ENCODE measurements around the gene MADCAM1.
"Not testable (repeated sequence)": the region's sequence is repeated elsewhere in the genome, so short reads cannot be mapped to it uniquely, and the experiment has no call there.

Gene MADCAM1
- total RNA-seq = 0.07 to 1.2 (median 0.38) reads per million in 3 experiments

DNA sequence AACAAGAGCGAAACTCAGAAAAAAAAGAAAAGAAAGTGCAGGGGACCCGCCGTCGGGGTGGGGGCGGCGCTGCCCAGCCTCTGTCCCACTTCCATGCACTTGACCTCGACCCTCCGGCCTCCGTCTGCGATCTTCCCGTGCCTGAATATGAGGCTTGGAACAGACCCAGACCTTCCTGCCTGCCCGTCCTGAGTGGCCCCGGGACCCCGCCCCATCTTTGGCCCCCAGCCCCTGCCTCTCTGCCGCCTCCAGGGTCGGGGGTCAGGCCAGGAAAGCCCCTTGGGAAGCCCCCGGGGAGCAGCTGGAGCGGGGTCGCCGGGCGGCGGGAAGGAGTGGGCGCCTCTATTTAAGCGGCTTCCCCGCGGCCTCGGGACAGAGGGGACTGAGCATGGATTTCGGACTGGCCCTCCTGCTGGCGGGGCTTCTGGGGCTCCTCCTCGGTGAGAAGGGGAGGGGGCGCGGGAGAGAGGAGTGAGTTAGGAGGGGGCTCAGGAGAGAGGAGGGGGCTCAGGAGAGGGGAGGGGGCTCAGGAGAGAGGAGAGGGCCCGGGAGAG, at the start of gene MADCAM1:
MADCAM1 (plus strand) TSS at position 375 of the 554 bp plus-strand sequence; CDS start at position 389, 14 bp downstream.
- no peak for DNase-seq

DNA sequence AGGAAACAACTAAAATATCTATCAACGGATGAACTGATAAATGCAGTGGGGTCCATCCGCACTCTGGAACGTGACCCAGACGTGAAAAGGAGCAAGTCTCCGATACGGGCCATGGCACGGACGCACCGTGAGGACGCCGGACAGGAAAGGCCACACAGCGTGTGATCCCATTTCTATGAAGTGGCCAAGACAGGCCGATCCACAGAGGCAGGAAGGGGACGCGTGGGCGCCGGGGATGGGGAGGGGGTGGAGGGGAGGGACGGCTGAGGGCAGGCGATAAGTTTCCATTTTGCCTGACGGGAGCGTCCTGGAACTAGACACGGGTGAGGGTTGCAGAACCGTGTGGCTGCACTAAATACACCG, 49.2 kb upstream of the MADCAM1 start:
- no peak for DNase-seq

- DNase-seq = no peak
These were observed 48.3 kb upstream of the MADCAM1 start for GRCh38 chr19:447816-448560.

- no peak for DNase-seq
These were observed 46.4 kb upstream of the MADCAM1 start for GRCh38 chr19:449916-450315.

DNA sequence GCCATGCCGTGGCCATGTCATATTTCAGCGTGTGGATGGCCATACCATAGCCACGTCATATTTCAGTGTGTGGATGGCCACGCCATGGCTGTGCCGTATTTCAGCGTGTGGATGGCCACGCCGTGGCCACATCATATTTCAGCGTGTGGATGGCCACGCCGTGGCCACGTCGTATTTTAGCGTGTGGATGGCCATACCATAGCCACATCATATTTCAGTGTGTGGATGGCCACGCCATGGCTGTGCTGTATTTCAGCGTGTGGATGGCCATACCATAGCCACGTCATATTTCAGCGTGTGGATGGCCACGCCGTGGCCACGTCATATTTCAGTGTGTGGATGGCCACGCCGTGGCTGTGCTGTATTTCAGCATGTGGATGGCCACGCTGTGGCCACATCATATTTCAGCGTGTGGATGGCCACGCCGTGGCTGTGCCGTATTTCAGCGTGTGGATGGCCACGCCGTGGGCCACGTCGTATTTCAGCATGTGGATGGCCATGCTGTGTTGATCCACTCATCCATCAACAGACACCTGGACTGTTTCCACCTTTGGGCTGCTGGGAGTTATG, 45.3 kb upstream of the MADCAM1 start:
- not testable (repeated sequence) for DNase-seq

DNA sequence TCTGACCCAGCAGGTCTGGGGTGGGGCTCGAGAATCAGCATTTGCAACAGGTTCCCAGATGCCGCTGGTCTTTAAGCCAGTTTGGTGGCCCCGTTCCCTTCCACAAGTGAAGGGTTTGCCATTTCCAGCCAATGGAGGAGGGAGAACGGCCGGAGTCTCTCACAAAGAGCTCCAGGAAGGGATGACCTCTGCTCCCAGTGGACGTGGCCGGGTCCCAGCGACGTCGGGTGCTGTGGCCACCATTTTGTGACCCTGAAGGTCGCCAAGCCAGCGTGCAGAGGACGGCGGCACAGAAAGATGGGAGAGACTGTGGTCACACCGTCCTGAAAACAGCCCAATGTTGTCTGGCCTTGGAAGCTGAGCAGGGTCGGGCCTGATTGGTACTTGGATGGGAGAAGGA, 43.5 kb upstream of the MADCAM1 start:
- DNase-seq = no peak

GRCh38 chr19:453606-454005, 42.7 kb upstream of the MADCAM1 start:
- DNase-seq = no peak

DNA sequence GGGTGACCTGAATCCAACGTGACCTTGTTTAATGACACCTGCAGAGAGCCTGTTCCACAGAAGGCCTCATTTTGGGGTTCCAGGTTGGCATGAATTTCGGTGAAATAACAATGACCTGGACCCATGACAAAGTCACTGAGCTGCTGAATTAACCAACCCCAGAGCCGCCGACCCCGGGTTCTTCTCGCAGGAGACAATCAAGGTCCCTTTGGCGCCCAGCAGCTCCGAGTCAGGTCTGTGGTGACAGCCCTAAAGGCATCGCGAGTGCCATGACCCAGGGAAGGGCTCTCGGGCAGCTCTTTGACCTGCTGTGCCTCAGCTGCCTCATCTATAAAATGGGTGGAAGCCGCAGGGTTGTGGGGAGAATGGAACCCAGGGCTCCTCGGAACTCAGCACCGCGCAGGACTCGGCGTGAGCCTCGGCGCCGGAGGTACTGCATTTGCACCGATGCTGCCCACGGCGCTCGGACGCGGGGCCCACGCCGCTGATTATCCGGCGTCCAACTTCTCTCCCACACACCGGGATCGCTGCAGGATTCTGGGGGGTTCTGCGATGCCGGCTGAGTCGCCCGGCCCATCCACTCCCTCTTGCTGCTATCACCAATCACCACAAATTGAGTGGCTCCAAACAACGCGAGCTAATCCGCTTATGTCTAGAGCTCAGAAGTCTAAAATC, 41.1 kb upstream of the MADCAM1 start:
- DNase-seq = no peak

DNA sequence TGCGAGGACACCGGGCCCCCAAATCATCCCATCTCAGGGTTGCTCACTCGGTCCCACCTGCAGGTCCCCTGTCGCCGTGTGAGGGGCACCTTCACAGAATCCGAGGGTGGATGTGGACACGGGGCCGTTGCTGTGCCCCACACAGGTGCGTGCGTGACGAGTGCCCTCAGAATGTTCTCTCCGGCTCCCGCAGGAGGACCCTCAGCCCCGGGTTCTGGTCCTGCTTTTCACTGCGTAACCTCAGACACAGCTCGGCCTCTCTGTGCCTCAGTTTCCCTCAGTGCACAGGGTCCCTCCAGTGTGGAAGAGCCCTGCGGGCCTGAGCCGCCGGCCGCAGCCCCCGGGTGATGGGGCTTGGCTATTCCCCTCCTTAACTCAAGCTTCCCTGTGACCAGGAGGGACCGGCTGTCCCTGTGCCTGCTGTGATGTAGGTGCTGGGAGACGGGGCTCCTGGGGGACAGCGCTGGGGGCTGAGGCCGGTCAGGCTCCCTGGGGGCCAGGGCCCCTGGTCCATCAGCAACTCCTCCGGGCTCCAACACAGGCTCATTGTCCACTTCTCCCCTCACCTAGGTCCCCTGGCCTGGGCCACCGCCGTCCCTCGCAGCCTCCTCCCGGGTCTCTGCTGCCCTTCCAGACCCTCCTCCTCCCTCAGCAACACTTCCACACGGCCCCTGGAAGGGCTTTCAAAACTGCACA, 40.3 kb upstream of the MADCAM1 start:
- DNase-seq = no peak

GRCh38 chr19:456547-457110, 39.7 kb upstream of the MADCAM1 start:
- DNase-seq = no peak

DNA sequence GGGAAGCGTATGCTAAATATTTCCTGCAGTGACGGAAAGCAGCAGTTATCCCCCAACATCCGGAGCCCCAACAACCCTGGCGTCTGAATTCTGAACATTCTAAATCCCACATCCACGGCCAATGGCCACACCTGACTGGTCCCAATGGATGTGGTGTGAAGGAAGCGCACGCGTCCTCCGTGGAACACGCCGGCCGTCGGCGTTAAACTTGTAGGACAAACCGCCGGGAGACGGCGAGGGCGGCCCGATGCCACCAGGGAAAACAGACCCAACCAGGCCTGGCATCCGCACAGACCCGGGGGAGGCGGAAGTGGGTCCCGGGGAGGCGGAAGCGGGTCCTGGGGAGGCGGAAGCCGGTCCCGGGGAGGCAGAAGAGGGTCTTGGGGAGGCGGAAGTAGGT, 38.6 kb upstream of the MADCAM1 start:
- DNase-seq = no peak

GRCh38 chr19:458091-459042, 37.9 kb upstream of the MADCAM1 start:
- DNase-seq = no peak

DNA sequence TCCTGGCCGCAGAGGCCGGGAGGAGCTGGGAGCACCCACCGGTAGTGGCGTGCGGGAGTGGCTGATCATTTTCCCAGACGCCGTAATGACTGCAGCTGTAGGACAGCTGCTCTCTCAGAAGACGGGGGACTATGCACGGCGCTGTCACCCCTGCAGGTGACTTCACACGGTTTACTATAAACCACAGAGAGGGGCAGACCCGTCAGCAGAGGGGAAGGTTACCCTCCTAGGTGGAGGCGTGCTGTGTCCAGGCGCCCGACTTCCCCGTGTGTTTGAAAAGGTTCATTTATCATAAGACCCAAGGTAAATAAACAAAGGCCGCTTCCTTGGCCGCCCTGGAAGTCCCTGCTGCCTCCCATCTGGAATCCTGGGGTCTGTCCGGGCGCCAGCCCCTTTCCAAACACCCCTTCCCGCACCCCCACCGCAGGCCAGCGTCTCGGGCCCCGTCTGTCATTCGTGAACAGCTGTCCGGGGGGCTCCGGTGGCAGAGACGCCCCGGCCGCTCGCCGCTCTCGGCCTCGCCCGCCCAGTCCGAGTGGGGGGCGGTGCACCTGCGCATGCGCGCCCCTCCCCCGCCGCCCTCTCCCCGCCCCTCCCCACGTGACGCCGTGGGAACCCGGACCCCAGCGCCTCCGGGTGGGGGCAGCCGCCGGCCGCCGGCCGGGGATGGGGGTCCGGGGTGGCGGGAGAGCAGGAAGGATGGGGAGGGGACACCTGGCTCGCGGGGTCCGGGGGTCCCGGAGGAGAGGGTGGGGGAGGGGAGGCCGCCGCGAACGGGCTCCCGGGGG, 36.4 kb upstream of the MADCAM1 start:
- no peak for DNase-seq

DNA sequence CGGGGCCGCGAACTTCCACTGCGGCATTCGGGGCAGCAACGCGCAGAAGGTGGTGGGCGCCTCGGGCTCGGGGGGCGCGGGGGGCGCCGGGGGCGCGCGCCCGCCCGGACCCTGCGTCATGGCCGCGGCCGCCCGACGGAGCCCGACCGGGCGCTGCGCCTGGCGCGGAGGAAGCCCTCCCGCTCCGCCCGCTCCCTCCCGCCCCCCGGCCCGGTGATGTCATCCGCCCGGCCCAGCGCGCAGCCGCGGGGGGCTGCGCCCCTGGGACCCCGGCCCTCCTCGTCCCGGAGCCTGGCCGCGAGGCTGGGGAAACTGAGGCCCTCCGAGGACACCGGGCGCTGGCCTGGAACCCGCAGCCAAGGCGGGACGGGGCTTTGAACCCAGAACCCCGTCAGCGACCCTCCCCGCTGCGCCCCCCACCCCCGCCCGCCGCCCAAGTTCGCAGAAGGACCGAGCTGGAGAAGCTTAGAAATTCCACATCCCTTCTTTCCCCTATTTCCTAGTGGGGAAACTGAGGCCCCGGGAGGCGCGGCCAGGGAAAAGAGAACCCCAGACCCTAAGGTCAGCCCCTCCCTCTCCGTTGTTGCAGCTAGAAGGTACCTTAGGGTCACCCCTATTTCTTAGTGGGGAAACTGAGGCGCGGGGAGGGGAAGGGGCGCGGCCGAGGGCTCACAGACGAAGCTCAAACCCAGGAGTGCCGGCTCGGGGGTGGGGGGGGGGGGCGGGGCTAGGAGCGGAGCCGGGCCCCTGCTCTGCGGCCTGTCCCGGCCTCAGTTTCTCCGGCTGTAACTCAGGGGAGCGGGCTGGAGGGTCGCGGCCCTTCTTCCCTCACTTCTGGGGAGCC, 35.2 kb upstream of the MADCAM1 start, which contains the start of gene SHC2:
SHC2 (minus strand) TSS at position 157 of the 844 bp plus-strand sequence; CDS start at position 120, 37 bp downstream.
- no peak for DNase-seq

DNA sequence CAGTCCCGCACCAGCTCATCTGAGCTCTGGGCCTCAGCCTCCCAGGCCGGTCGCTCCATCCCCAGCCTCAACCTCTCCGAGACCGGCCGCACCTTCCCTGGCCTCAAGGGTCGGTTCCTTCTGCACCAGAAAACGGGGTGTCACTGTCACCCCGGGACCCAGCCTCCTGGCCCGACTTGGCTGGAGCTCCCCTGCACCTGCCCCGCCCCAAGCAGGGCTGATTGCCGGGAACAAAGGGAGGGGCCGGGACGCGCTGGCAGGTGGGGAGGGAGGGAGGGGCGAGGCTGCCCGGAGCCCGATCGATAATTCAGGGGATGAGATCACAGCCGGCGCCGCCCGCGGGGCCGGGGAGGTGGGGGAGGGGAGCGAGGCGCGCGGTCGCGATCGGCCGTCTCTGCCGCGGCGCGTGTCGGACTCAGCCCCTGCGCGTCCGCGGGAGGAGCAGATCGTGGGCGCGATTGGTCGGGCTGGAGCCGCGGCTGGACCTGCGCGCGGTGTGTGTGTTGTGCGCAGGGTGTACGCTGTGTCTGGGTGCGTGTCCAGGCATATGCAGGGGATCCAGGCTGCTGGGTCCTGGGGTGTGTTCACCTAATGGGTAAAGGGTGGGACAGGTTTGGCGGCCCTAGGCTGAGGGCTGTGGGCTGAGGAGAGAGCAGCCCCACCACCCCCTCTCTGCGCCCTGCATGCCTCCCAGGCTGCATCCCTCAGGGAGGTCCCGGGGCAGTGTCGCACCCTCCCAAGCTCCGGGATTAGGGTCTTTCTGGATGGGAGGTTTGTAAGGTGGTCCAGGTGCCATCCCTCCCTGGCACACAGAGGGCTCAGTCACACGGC, 34.4 kb upstream of the MADCAM1 start:
- no peak for DNase-seq

GRCh38 chr19:463483-464207, 32.6 kb upstream of the MADCAM1 start:
- no peak for DNase-seq

- no peak for DNase-seq
These were observed 32.1 kb upstream of the MADCAM1 start for GRCh38 chr19:464208-464545.

Measured in central memory CD4-positive, alpha-beta T cell (primary cell).